Activated CD8-positive, alpha-beta T cell treated with anti-CD3 and anti-CD28 coated beads for 36 hours (primary cell): Measurements from ENCODE around the gene KNCN. TPM values are rescaled to one million over a fixed set of nuclear protein-coding genes. Genes with fewer than 3 reads are reported as not detected.

Experiments used
- ATAC-seq: fragments of 200-7000 bp; cut with Tn5 transposase; one replicate; pipeline ENCODE4 v1.10.0; 2021; ENCODE audit warnings: mild to moderate bottlenecking, moderate library complexity
- CTCF ChIA-PET: fragments of 350-600 bp; sonication (Branson Sonifier 250); formaldehyde crosslinking; loops from one replicate; lab custom pipeline; 2021; ENCODE audit warnings: antibody characterized with exemption; lab: Charles Lee
- POLR2A ChIA-PET: fragments of 350-600 bp; sonication (Branson Sonifier 250); formaldehyde crosslinking; loops from one replicate; lab custom pipeline; 2021; ENCODE audit warnings: antibody characterized with exemption; lab: Charles Lee
- DNase-seq: peaks from one replicate; pipeline ENCODE4 v3.0.0-alpha.2; 2020
- H3K27ac Mint-ChIP-seq: one replicate; pipeline ENCODE4 v1.8.0; 2021; ENCODE audit warnings: mild to moderate bottlenecking, mixed read lengths
- H3K27me3 Mint-ChIP-seq: one replicate; pipeline ENCODE4 v1.8.0; 2021; ENCODE audit warnings: mixed read lengths
- H3K36me3 Mint-ChIP-seq: one replicate; pipeline ENCODE4 v1.8.0; 2021; ENCODE audit warnings: low read depth, mixed read lengths
- H3K4me1 Mint-ChIP-seq: one replicate; pipeline ENCODE4 v1.8.0; 2021; ENCODE audit warnings: low read depth, mixed read lengths
- H3K4me3 Mint-ChIP-seq: one replicate; pipeline ENCODE4 v1.8.0; 2021; ENCODE audit warnings: mild to moderate bottlenecking, moderate library complexity, mixed read lengths
- H3K9me3 Mint-ChIP-seq: one replicate; pipeline ENCODE4 v1.8.0; 2021; ENCODE audit warnings: mixed read lengths
- intact Hi-C: fragments of 100-400 bp; cut with micrococcal nuclease; formaldehyde crosslinking; loops from one replicate; pipeline ENCODE4 v1.10.0; 2022
- total RNA-seq, 2 experiments: library from RNA; stranded (reverse); gene quantifications; one replicate each; pipeline ENCODE4 v1.2.3, GENCODE V29; 2021
- TF ChIP-seq, protein P1 (sequence below): fragments of 200-600 bp; IDR thresholded peaks from one replicate; pipeline ENCODE4 v1.8.0; 2022; ENCODE audit warnings: antibody characterized with exemption, mild to moderate bottlenecking

Gene KNCN
- total RNA-seq, 2 experiments from 2014 or later: not detected

DNA sequence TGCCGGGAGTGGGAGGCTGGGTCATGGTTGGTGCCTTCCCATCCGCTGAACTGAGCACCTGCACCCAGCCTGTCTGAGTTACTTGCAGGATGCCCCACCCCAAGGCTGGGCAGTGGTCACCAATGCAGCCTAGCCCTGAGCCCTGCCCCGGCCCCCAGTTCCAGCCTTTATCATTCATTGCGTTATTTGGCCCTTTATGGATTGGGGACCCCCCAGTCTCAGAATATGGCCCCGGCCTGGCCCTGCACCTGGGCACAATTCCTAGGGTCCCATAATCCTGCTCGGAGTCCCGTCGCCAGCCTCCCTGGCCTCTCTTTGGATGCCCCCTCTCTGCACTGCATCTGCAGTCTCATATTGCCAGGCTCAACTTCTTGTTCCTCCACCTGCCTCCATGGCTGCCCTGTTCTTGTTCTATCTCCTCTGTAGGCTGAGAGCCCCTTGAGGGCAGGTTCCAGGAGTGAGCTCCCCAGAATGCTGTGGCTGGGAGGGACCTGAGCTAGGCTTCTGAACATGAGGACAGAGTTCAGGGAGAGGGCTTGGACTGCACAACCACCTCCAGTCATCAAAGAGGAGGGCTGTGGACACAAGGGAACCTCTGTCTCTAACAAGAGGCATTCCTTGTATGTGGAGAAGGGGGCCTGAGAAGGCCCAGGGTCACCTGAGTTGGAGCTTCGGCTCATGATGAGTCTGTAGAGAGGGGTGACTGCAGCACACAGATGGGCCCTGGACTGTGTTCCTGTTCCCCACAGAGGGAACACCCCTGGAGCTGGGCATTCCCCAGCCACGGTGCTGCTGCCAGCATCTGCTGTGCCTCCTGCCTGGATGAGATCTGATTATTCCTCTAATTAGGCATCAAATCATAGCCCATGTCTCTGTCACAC, 1.1 kb upstream of the KNCN start:
- CTCF ChIA-PET: no interaction called here
- Mint-ChIP-seq H3K9me3 (no peaks in the 10 kb centered on the region), H3K27me3 (peaks cover 2% of the 10 kb centered on the region), H3K27ac (no peak overlapping the region), H3K4me3 (no peak overlapping the region), H3K36me3 (no peaks in the 10 kb centered on the region), H3K4me1 (peaks cover 11% of the 10 kb centered on the region)
- TF ChIP-seq, protein P1, sequence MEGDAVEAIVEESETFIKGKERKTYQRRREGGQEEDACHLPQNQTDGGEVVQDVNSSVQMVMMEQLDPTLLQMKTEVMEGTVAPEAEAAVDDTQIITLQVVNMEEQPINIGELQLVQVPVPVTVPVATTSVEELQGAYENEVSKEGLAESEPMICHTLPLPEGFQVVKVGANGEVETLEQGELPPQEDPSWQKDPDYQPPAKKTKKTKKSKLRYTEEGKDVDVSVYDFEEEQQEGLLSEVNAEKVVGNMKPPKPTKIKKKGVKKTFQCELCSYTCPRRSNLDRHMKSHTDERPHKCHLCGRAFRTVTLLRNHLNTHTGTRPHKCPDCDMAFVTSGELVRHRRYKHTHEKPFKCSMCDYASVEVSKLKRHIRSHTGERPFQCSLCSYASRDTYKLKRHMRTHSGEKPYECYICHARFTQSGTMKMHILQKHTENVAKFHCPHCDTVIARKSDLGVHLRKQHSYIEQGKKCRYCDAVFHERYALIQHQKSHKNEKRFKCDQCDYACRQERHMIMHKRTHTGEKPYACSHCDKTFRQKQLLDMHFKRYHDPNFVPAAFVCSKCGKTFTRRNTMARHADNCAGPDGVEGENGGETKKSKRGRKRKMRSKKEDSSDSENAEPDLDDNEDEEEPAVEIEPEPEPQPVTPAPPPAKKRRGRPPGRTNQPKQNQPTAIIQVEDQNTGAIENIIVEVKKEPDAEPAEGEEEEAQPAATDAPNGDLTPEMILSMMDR: no peak
- POLR2A ChIA-PET: no interaction called here
- no peak for DNase-seq
- no peak for ATAC-seq
- intact Hi-C loops: no loop called here

- Mint-ChIP-seq H3K27me3 (peaks cover 10% of the 10 kb centered on the region), H3K9me3 (no peaks in the 10 kb centered on the region), H3K4me3 (no peak overlapping the region), H3K27ac (no peak overlapping the region), H3K4me1 (peaks cover 11% of the 10 kb centered on the region), H3K36me3 (no peaks in the 10 kb centered on the region)
- POLR2A ChIA-PET: no interaction called here
- ATAC-seq (no peak), DNase-seq (no peak)
- CTCF ChIA-PET: interaction anchor here (1.5 kb wide), 2 partner anchors 17 to 109 kb away, joined by 4 to 6 read pairs; no protein-coding TSS in a partner anchor
- intact Hi-C loops: no loop called here
- TF ChIP-seq, protein P1: no peak
Observed at GRCh38 chr1:46550751-46551231, 656 bp downstream of the KNCN start.

GRCh38 chr1:46549697-46550681, 1.5 kb downstream of the KNCN start:
- TF ChIP-seq, protein P1: no peak
- H3K4me1 Mint-ChIP-seq: peaks cover 11% of the 10 kb centered on the region
- intact Hi-C loops: no loop called here
- DNase-seq: peak; percentile 65
- ChIA-PET CTCF (interaction anchor here (0.7 to 2.6 kb wide), 6 partner anchors 9 to 108 kb away, joined by 3 to 10 read pairs (median 6); no protein-coding TSS in a partner anchor), POLR2A (no interaction called here)
- ATAC-seq: peak; percentile 85
- no peaks in the 10 kb centered on the region for H3K36me3 Mint-ChIP-seq
- no peaks in the 10 kb centered on the region for H3K9me3 Mint-ChIP-seq
- H3K4me3 Mint-ChIP-seq: no peak overlapping the region
- no peak overlapping the region for H3K27ac Mint-ChIP-seq
- H3K27me3 Mint-ChIP-seq: peaks cover 18% of the 10 kb centered on the region

- CTCF ChIA-PET: interaction anchor here (0.9 to 2.6 kb wide), 16 partner anchors 8 to 195 kb away, joined by 3 to 22 read pairs (median 4); a partner anchor contains a TSS
Observed at GRCh38 chr1:46547481-46548383, 3.7 kb downstream of the KNCN start.

More at GRCh38 chr1:46547481-46548383, 3.7 kb downstream of the KNCN start:
- POLR2A ChIA-PET: no interaction called here
- H3K27ac Mint-ChIP-seq: no peak overlapping the region
- H3K36me3 Mint-ChIP-seq: no peaks in the 10 kb centered on the region
- ATAC-seq (peak; percentile 41), DNase-seq (peak; percentile 25)
- H3K4me3 Mint-ChIP-seq: no peak overlapping the region
- no peaks in the 10 kb centered on the region for H3K9me3 Mint-ChIP-seq
- peaks cover 11% of the 10 kb centered on the region for H3K4me1 Mint-ChIP-seq
- H3K27me3 Mint-ChIP-seq: peaks cover 35% of the 10 kb centered on the region
- TF ChIP-seq, protein P1: peak; percentile 57
- intact Hi-C loops: no loop called here
